GM15510 (cell line): Measurements from ENCODE around the gene HDAC4.

Source experiments
- POLR2A ChIP-seq: IDR thresholded peaks from 3 replicates; pipeline ENCODE4 v1.6.1; 2011; ENCODE audit warnings: borderline replicate concordance; ENCODE audit not compliant: insufficient read length; ENCODE audit errors: extremely low read depth

Gene HDAC4

GRCh38 chr2:239137165-239137897, 263.5 kb downstream of the HDAC4 start:
- TF ChIP-seq POLR2A = no peak

GRCh38 chr2:239136762-239137161, 264.1 kb downstream of the HDAC4 start:
- TF ChIP-seq POLR2A = no peak

GRCh38 chr2:239136203-239136602, 264.6 kb downstream of the HDAC4 start:
- no peak for TF ChIP-seq POLR2A

- TF ChIP-seq POLR2A = no peak
These were observed 265.3 kb downstream of the HDAC4 start for GRCh38 chr2:239135531-239135930.

- no peak for TF ChIP-seq POLR2A
These were observed 266.8 kb downstream of the HDAC4 start for GRCh38 chr2:239133945-239134570.

- TF ChIP-seq POLR2A = no peak
These were observed 268.0 kb downstream of the HDAC4 start for GRCh38 chr2:239132786-239133185.

- no peak for TF ChIP-seq POLR2A
These were observed 268.6 kb downstream of the HDAC4 start for GRCh38 chr2:239132156-239132709.

- no peak for TF ChIP-seq POLR2A
These were observed 269.3 kb downstream of the HDAC4 start for GRCh38 chr2:239131521-239131920.

GRCh38 chr2:239130786-239131325, 270.0 kb downstream of the HDAC4 start:
- no peak for TF ChIP-seq POLR2A

GRCh38 chr2:239130041-239130440, 270.8 kb downstream of the HDAC4 start:
- no peak for TF ChIP-seq POLR2A

GRCh38 chr2:239129147-239129920, 271.5 kb downstream of the HDAC4 start:
- no peak for TF ChIP-seq POLR2A

- no peak for TF ChIP-seq POLR2A
These were observed 272.1 kb downstream of the HDAC4 start for GRCh38 chr2:239128706-239129105.

- no peak for TF ChIP-seq POLR2A
These were observed 273.3 kb downstream of the HDAC4 start for GRCh38 chr2:239127513-239127912.

- TF ChIP-seq POLR2A = no peak
These were observed 274.8 kb downstream of the HDAC4 start for GRCh38 chr2:239125726-239126675.
